A673 (cell line): ENCODE measurements around the gene HAUS2.

Experiments
- CTCF ChIP-seq: fragments of 300-800, 200-600 bp; sonication (generic); conservative IDR thresholded peaks from 2 replicates; pipeline ENCODE4 v1.5.1; 2017; ENCODE audit warnings: low read depth, mild to moderate bottlenecking, antibody characterized with exemption, low read length, moderate library complexity, mixed read lengths
- EZH2 ChIP-seq: fragments of 200-600 bp; sonication (generic); IDR thresholded peaks from 2 replicates; pipeline ENCODE4 v1.6.1; 2017; ENCODE audit warnings: borderline replicate concordance, low read depth, mild to moderate bottlenecking, mixed read lengths, antibody characterized with exemption, low read length; ENCODE audit not compliant: poor library complexity, severe bottlenecking

GRCh38 chr15:42611532-42611931 is 62.9 kb downstream of the HAUS2 start:
- no peak for TF ChIP-seq EZH2
- TF ChIP-seq CTCF = no peak
